ENCODE measurements around the gene KDM3A. TPM values are rescaled to one million over a fixed set of nuclear protein-coding genes. Genes with fewer than 3 reads are reported as not detected.
"Not testable (repeated sequence)": the region's sequence is repeated elsewhere in the genome, so short reads cannot be mapped to it uniquely, and the experiment has no call there.

The KDM3A gene
- polyA plus RNA-seq, 4 donors, result 48.9 to 68.8 (median 57.9) TPM

DNA sequence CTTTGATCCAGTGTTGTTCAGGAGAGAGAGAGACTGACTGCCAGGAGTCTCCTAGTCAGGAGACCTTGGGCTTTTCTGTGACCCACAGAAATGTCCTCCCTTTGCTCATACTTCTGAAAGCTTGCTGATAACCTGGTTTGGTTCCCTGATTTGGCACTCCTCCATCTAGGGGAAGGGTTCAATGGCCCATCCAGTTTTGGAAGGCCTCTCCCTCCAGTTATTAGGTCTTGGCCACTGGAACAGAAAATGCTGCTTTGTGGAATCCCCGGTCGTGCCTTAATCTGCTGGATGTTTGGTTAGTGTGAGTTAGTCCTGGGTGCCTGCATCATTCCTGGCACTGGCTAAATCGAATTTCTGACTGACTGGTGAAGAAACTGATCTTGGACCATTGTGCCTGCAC lies 35.7 kb downstream of the KDM3A start:
- no peak for DNase-seq (ENCODE audit: low read depth in 4 of 4, low spot score in 2 of 4)

GRCh38 chr2:86477349-86477748 lies 36.2 kb downstream of the KDM3A start:
- DNase-seq (ENCODE audit: low read depth in 4 of 4, low spot score in 2 of 4), result no peak

DNA sequence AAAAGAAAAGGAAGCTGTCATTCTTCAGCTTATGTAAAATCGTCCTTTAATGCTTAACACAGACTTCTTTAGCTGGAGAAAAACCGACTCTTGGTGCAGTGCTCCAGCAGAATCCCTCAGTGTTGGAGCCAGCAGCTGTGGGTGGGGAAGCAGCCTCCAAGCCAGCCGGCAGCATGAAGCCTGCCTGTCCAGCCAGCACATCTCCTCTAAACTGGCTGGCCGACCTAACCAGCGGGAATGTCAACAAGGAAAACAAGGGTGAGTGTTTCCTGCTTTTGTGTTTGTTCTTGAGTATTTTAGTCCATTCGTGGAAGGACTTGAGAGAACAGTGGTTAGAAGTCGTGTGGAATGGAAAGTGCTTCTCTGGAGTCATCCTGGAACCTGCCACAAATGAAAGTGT lies 38.9 kb downstream of the KDM3A start:
- no peak for DNase-seq (ENCODE audit: low read depth in 4 of 4, low spot score in 2 of 4)

DNA sequence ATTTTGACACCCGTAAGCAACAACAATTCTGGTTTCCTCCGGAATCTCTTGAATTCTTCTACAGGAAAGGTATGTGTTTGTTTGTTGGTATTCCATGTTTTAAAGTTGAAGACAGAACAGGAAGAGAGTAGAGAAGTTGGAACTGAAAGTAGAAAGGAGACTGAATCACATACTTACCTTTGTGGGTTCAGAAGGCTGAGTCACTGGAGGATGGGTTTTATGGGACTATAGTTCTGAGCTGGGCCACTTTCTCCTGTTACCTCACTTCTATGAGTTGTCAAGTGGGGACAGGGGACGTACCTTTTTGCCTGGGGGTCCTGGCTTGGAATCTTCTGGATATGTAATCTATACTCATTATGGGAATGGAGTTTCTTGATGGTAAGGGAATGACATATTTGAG lies 40.9 kb downstream of the KDM3A start:
- no peak for DNase-seq (ENCODE audit: low read depth in 4 of 4, low spot score in 2 of 4)

GRCh38 chr2:86484385-86484784 lies 43.2 kb downstream of the KDM3A start:
- no peak for DNase-seq (ENCODE audit: low read depth in 4 of 4, low spot score in 2 of 4)

DNA sequence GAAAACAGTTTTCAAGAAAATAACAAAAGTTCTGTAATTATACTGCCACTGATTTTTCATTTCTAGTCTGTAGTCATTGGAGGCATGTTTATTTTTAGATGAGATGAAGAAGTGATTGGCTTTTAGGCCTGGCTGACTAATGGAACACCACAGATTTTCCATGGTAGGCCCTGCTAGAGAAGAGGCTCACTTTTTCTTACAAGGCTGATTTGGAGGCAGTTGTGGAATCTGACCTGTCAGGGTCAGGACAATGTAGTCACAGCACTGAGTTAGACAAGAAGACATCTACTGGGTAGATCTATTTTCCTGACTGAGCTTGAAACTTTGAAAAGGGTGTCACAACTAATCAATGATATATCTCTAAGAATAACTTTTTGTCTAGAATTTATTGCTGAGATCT lies 43.9 kb downstream of the KDM3A start:
- DNase-seq (ENCODE audit: low read depth in 4 of 4, low spot score in 2 of 4), result no peak

- DNase-seq (ENCODE audit: low read depth in 4 of 4, low spot score in 2 of 4), result no peak
Measured at GRCh38 chr2:86485802-86486201, 44.6 kb downstream of the KDM3A start.

DNA sequence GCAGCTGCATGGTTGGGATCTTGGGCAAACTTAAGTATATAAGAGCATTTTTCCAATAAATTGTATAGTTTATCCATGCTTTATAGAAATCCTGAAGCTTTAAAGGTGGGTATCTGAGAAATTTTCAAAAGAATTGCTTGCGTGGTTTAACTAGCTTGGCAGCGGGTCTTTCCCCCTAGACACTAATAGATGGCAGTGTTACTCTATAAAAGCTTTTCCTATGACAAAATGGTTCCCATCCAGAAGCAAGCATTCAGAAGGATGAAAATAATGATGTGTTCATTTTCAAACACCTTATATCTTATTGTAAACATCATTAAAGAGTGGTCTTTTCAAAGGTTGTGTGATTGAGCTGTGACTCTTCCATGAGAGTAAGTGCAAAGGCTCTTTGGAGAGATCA lies 45.9 kb downstream of the KDM3A start:
- DNase-seq (ENCODE audit: low read depth in 4 of 4, low spot score in 2 of 4), result no peak

GRCh38 chr2:86488561-86489250 lies 47.5 kb downstream of the KDM3A start:
- DNase-seq (ENCODE audit: low read depth in 4 of 4, low spot score in 2 of 4), result no peak

GRCh38 chr2:86489542-86489941 lies 48.4 kb downstream of the KDM3A start:
- no peak for DNase-seq (ENCODE audit: low read depth in 4 of 4, low spot score in 2 of 4)

DNA sequence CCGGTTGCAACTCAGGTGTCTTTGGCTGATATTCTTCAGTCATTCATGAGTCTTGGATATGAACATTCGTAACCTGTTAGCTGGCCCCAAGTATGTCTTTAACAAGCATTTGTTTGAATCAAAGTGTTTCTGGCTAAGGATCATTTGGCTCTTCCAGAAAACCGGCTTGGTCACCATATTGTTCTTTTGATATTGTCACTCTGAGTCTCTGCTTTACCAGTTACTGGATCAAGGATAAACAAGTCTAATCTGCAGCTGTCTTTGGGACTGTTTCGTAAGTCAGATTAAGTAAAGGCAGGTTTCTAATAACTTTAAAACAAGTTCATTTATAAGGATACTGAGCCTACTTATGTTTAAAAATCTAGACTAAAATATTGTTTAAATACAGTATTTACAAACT lies 49.1 kb downstream of the KDM3A start:
- no peak for DNase-seq (ENCODE audit: low read depth in 4 of 4, low spot score in 2 of 4)

GRCh38 chr2:86491088-86491487 lies 49.9 kb downstream of the KDM3A start:
- DNase-seq (ENCODE audit: low read depth in 4 of 4, low spot score in 2 of 4), result no peak

- no peak for DNase-seq (ENCODE audit: low read depth in 4 of 4, low spot score in 2 of 4)
Measured at GRCh38 chr2:86492048-86492453, 50.9 kb downstream of the KDM3A start.

DNA sequence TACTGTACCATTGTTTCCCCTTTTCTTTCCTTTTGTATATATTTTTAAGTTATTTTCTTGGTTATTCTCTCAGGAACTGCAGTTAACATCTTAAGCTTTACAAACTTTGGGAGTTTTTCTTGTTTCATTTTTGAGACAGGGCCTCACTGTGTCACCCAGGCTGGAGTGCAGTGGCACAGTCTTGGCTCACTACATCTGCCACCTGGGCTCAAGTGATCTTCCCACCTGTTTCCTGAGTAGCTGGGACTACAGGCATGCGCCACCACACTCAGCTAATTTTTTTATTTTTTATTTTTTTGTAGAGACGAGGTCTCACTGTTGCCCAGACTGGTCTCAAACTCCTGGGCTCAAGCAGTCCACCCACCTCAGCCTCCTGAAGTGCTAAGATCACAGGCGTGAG lies 55.2 kb downstream of the KDM3A start:
- not testable (repeated sequence) for DNase-seq (ENCODE audit: low read depth in 4 of 4, low spot score in 2 of 4)

- no peak for DNase-seq (ENCODE audit: low read depth in 4 of 4, low spot score in 2 of 4)
Measured at GRCh38 chr2:86498468-86499260, 57.5 kb downstream of the KDM3A start.

DNA sequence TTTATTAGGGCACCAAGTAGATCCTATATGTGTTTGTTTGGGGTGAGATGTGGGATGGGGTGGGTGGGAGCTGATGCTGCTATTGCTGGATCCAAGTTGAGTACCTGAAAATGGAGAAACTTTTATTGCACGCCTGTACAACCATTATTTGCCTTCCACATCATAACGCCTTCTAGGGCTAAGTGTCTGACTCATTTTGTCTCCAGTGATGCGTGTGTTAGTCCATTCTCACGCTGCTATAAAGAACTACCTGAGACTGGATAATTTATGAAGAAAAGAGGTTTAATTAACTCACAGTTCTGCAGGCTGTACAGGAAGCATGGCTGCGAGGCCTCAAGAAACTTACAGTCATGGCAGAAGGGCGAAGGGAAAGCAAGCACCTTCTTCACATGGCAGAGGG lies 58.2 kb downstream of the KDM3A start:
- no peak for DNase-seq (ENCODE audit: low read depth in 4 of 4, low spot score in 2 of 4)

DNA sequence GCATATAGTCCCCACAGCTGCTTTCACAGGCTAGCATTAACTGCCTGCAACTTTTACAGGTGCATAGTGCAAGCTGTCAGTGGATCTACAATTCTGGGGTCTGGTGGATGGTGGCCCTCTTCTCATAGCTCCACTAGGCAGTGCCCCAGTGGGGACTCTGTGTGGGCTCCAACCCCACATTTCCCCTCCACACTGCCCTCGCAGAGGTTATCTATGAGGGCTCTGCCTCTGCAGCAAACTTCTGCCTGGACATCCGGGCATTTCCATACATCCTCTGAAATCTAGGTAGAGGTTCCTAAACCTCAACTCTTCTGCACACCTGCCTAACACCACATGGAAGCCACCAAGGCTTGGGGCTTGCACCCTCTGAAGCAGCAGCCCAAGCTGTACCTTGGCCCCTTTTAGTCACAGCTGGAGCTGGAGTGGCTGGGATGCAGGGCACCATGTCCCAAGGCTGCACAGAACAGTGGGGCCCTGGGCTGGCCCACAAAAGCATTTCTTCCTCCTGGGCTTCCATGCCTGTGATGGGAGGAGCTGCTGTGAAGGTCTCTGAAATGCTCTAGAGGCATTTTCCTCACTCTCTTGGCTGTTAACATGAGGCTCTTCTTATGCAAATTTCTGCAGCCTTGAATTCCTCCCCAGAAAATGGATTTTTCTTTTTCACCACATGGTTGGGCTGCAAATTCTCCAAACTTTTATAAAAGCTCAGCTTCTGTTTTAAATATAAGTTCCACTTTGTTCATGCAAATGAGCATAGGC lies 59.3 kb downstream of the KDM3A start:
- DNase-seq (ENCODE audit: low read depth in 4 of 4, low spot score in 2 of 4), result no peak

DNA sequence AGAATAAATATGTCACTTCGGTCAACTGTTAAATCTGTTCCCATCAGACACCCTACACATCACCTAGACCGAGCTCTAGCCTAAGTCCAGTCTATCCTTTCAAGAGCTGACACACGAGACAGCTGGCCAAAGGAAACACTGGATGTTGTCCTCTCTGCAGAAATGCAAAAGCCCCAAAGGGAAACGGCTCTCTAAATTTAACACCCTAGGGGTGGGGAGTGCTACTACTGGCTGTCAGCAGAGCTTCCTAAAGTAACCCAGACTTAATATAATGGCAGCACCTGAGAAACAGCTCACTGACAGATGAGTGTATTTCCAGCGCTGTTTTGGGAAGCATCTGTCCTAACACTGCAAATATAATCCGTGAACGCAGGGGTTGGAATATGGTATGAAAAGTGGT lies 66.4 kb downstream of the KDM3A start:
- DNase-seq (ENCODE audit: low read depth in 4 of 4, low spot score in 2 of 4), result no peak

- DNase-seq (ENCODE audit: low read depth in 4 of 4, low spot score in 2 of 4), result no peak
Measured at GRCh38 chr2:86510436-86510933, 69.3 kb downstream of the KDM3A start.

DNA sequence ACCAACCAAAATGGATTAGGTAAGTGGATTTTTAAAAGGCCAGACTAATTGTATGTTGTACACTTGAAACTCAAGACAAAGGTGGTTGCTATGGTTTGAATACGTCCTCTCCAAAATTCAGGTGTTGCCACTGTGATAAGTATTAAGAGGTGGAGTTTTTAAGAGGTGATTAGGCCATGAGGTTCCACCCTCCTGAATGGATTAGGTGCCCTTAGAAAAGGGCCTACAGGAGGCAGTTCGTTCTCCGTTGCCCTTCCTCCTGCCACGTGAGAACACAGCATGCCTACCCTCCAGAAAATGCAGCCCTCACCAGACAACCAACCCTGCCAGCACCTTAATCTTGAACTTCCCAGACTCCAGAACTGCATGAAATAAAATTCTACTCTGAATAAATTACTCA lies 70.9 kb downstream of the KDM3A start:
- DNase-seq (ENCODE audit: low read depth in 4 of 4, low spot score in 2 of 4), result no peak

DNA sequence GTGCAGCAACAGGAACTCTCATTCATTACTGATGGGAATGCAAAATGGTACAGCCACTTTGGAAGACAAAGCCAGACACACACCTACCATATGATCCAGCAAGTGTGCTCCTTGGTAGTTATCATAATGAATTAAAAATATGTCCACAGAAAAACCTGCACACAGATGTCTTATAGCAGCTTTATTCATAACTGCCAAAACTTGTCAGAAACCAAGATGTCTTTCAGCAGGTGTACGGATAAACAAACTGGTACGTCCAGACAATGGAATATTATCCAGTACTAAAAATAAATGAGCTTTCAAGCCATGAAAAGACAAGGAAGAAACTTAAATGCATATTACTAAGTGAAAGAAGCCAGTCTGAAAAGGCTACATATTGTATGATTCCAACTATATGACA lies 71.7 kb downstream of the KDM3A start:
- no peak for DNase-seq (ENCODE audit: low read depth in 4 of 4, low spot score in 2 of 4)
